Mesodermal cell (in vitro differentiated cells): Measurements from ENCODE around the gene GCH1.

ENCODE experiments used
- H3K27ac ChIP-seq: 2 replicates; pipeline ENCODE4 v1.7.0; 2013; ENCODE audit warnings: mild to moderate bottlenecking, low read depth, low read length, moderate library complexity; ENCODE audit not compliant: severe bottlenecking
- H3K36me3 ChIP-seq: 2 replicates; pipeline ENCODE4 v1.7.1; 2013; ENCODE audit warnings: mild to moderate bottlenecking, low read length, moderate library complexity; ENCODE audit not compliant: control insufficient read depth, insufficient read depth
- H3K4me1 ChIP-seq: one replicate; pipeline ENCODE4 v1.7.1; 2013; ENCODE audit warnings: mild to moderate bottlenecking, low read length; ENCODE audit not compliant: insufficient read depth, control insufficient read depth, poor library complexity, severe bottlenecking
- H3K4me3 ChIP-seq: 2 replicates; pipeline ENCODE4 v1.7.0; 2013; ENCODE audit warnings: low read length, control low read depth, mild to moderate bottlenecking; ENCODE audit not compliant: insufficient read depth, poor library complexity, severe bottlenecking; ENCODE audit errors: extremely low read depth
- H3K9me3 ChIP-seq: 2 replicates; pipeline ENCODE4 v1.7.1; 2013; ENCODE audit warnings: mild to moderate bottlenecking, low read length, moderate library complexity; ENCODE audit not compliant: control insufficient read depth
- WGBS, 2 experiments: methylation state at CpG; one replicate each; pipeline ENCODE4 v1.1.5; 2013; ENCODE audit warnings: missing lambda C conversion rate in 2 of 2; ENCODE audit not compliant: insufficient coverage in 2 of 2; 5-methylcytosine and 5-hydroxymethylcytosine counted together

The GCH1 gene

GRCh38 chr14:54823757-54824549 is 78.7 kb downstream of the GCH1 start:
- no peak overlapping the region for H3K4me3 ChIP-seq
- no CpG with 5 or more reads among the region's 2 CpGs for WGBS, 2 experiments

DNA sequence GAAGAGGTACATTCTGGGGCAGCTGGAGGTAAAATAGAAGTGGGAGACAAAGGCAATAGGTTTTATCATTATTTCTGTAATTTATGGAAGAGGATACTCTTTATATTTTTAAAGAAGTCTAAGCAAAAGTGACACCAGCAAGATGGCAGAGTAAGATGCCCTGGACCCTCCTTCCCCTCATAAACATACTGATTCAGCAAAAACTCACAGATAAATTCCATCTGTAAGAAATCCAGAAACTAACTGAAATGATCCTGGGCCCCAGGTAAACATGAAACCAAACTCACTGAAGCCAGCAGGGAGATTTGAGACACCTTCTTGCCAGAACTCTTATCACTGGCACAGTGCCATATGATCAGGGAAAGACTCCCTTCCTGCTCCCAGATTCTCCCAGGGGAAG is 79.9 kb downstream of the GCH1 start:
- Histone ChIP-seq H3K9me3 (peaks cover 28% of the 10 kb centered on the region), H3K4me3 (no peak overlapping the region), H3K36me3 (no peaks in the 10 kb centered on the region), H3K4me1 (peaks cover 18% of the 10 kb centered on the region), H3K27ac (no peak overlapping the region)

More at GRCh38 chr14:54823757-54824549, 78.7 kb downstream of the GCH1 start:
- Histone ChIP-seq H3K9me3 (peaks cover 28% of the 10 kb centered on the region), H3K36me3 (no peaks in the 10 kb centered on the region), H3K4me1 (peaks cover 8% of the 10 kb centered on the region), H3K27ac (no peak overlapping the region)

DNA sequence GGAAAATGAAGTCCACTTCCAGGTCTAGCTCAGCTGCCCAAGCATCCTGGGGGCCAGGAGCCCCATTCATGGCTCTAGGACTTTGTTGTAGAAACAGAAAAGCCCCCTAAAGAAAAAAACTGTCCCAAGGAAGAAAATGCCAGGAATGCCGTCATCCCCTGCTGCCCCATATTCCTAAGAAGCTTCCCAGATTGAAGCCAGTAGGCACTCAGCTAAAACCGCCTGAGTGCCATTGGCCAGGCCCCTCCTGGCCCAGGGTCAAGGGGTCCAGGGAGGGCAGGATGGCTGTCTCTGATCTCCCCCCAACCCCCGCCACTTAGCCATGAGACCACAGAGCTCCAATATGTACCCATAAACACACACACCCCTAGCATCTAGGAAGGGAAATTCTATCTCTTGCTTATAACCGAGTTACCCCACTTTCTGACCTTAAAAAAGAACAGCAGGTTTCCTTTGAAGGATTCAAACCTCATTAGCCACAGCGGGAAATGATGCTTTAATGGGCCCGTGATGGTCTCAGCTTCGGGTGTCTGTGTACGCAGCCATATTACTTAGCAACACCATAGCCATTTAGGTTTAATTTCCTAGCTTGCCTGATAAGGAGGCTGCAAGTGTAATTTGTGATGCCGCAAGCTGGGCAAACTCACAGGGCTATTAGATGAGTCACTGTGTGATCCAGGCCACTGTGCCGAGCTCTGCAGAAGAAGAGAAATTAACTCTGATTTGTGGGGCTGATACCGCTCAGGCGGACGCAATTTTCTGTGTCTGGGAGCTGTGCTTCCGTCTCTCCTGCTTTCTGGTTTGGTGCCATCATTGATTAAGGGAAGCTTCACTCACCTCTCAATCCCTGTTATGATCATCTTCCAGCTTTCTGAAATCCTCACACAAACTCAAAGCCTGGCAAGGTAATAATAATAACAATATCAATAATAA is 84.2 kb downstream of the GCH1 start:
- WGBS, 2 experiments: 55 to 66% methylated on average over 5 to 7 of the region's 14 CpGs
- peaks cover 11% of the 10 kb centered on the region for H3K9me3 ChIP-seq
- H3K4me1 ChIP-seq: peaks cover 23% of the 10 kb centered on the region
- H3K4me3 ChIP-seq: no peak overlapping the region
- H3K27ac ChIP-seq: peak overlapping the region; percentile 88
- H3K36me3 ChIP-seq: no peaks in the 10 kb centered on the region

DNA sequence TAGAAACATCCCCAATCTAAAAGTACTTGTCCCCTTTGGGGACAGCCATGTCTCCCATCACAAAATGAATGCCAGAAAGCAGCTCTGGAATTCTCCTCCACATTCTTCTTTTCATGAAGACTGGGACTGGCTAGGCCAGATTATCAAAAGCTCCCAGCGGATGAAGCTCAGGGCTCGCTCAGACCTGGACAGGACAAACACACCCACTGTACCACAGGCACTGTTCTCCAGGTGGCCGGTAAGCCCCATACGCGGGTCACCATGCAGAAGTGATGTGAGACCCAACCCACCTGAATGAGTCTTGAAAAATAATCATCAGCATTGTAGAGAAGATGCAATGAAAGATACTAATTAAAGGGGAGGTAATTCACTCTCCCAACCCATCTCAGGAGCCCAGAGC is 85.1 kb downstream of the GCH1 start:
- 100% methylated on average over 1 of the region's 5 CpGs for WGBS, 2 experiments

DNA sequence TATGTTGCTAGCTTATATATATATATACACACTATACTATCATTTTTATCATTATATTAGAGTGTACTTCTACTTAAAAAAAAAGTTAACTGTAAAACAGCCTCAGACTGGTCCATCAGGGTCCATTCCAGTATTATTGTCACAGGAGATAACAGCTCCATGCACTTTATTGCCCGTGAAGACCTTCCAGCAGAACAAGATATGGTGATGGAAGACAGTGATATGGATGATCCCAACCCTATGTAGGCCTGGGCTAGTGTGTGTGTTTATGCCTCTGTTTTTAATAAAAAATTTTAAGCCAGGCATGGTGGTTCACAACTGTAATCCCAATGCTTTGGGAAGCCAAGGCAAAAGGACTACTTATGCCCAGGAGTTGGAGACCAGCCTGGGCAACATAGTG is 86.2 kb downstream of the GCH1 start:
- no peak overlapping the region for H3K4me3 ChIP-seq
- no peaks in the 10 kb centered on the region for H3K36me3 ChIP-seq
- H3K4me1 ChIP-seq: peaks cover 23% of the 10 kb centered on the region
- no peak overlapping the region for H3K27ac ChIP-seq
- WGBS, 2 experiments: 75 to 100% methylated on average over 1 of the region's 1 CpG
- H3K9me3 ChIP-seq: no peaks in the 10 kb centered on the region

More for the DNA sequence above, 85.1 kb downstream of the GCH1 start:
- H3K36me3 ChIP-seq: no peaks in the 10 kb centered on the region
- peaks cover 5% of the 10 kb centered on the region for H3K9me3 ChIP-seq
- peaks cover 23% of the 10 kb centered on the region for H3K4me1 ChIP-seq
- peak overlapping the region; percentile 88 for H3K27ac ChIP-seq
- H3K4me3 ChIP-seq: no peak overlapping the region

GRCh38 chr14:54815515-54815914 is 87.1 kb downstream of the GCH1 start:
- Histone ChIP-seq H3K27ac (no peak overlapping the region), H3K4me1 (peaks cover 23% of the 10 kb centered on the region), H3K4me3 (no peak overlapping the region), H3K9me3 (no peaks in the 10 kb centered on the region), H3K36me3 (no peaks in the 10 kb centered on the region)
- WGBS, 2 experiments: 91 to 92% methylated on average over 6 of the region's 6 CpGs

DNA sequence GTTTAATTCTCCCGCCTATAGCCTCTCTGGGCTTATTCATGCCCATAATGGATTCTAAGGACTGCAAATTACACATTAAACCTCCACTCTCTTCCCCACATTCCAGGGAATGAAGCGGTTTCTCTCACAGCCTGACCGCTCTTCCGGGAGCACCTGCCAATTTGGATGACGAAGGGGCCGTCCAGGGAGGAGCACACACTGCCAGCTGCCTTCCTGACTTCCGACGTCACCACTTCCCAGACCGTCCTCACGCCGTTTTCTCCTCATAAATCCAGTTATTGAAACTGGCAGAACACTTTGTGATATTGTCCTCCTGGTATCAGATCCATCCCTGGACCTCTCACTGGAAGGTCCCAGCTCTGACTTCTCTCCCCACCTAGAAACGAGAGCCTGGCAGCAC is 87.6 kb downstream of the GCH1 start:
- H3K4me3 ChIP-seq: no peak overlapping the region
- H3K36me3 ChIP-seq: no peaks in the 10 kb centered on the region
- WGBS, 2 experiments: 89 to 94% methylated on average over 12 of the region's 12 CpGs
- H3K27ac ChIP-seq: no peak overlapping the region
- no peaks in the 10 kb centered on the region for H3K9me3 ChIP-seq
- peaks cover 23% of the 10 kb centered on the region for H3K4me1 ChIP-seq

DNA sequence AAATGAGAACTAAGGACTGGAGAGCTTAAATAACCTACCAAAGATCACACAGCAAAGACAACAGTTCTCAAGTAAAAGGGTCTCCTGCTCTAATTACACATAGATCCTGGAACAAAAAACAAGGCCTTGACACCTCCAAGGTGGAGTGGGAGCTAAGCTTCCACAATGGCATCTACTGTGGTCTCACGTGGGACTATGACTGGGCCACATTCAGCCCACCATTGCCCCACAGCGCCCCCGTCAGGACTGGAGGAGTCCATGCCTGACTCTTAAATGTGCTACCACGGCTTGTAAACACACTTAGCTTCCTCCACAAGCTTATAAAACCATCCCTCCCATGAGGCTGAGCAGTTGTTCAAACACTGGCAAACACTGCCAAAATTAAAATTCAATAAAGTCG is 88.5 kb downstream of the GCH1 start:
- H3K4me1 ChIP-seq: peaks cover 17% of the 10 kb centered on the region
- no peak overlapping the region for H3K27ac ChIP-seq
- no peaks in the 10 kb centered on the region for H3K36me3 ChIP-seq
- WGBS, 2 experiments: 81 to 90% methylated on average over 2 to 3 of the region's 5 CpGs
- no peaks in the 10 kb centered on the region for H3K9me3 ChIP-seq
- H3K4me3 ChIP-seq: no peak overlapping the region

DNA sequence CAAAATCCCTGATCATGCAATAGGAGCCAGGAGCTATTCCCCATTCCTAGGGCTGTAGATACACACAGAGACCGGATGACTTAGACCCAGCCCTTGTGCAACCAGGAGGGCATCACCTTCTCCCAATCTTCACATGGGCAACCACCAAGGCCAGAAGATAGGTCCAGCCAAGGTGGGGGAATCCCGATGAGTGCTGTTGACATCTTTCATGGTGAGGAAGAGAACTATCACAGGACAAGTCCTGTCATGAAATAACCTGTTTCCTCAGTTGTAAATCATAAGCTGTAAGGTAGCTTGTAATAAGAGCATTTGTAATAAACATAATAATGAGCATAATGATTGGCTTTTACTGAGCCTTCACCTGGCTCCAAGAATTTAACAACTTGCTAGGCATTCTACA is 89.5 kb downstream of the GCH1 start:
- Histone ChIP-seq H3K4me1 (peaks cover 8% of the 10 kb centered on the region), H3K36me3 (no peaks in the 10 kb centered on the region), H3K4me3 (no peak overlapping the region), H3K9me3 (no peaks in the 10 kb centered on the region), H3K27ac (no peak overlapping the region)
- 86% methylated on average over 1 of the region's 2 CpGs; no CpG with 5 or more reads in 1 of the 2 experiments for WGBS, 2 experiments

GRCh38 chr14:54812617-54813016 is 90.0 kb downstream of the GCH1 start:
- Histone ChIP-seq H3K27ac (no peak overlapping the region), H3K36me3 (no peaks in the 10 kb centered on the region), H3K4me3 (no peak overlapping the region), H3K4me1 (peaks cover 5% of the 10 kb centered on the region), H3K9me3 (no peaks in the 10 kb centered on the region)
- 83 to 98% methylated on average over 1 to 5 of the region's 6 CpGs for WGBS, 2 experiments
